SK-N-SH (cell line): ENCODE data around the gene ZFHX3. TPM values are rescaled to one million over a fixed set of nuclear protein-coding genes. Genes with fewer than 3 reads are reported as not detected.

Experiments used
- CTCF ChIA-PET: fragments of 300-600, 350-600 bp; formaldehyde crosslinking; extraction: SDS; loops from one replicate; lab custom pipeline; 2021; lab: Yijun Ruan, JAX
- POLR2A ChIA-PET: fragments of 350-600 bp; sonication (Branson Sonifier 250); formaldehyde crosslinking; extraction: SDS; loops from one replicate; lab custom pipeline; 2020; ENCODE audit warnings: antibody characterized with exemption, inconsistent platforms; lab: Yijun Ruan, JAX
- DNase-seq: peaks from one replicate; pipeline ENCODE4 v3.0.0; 2012
- H2AFZ ChIP-seq: fragments of 200-600 bp; sonication (generic); 2 replicates; pipeline ENCODE4 v1.8.1; 2016; ENCODE audit warnings: antibody characterized with exemption, mild to moderate bottlenecking, low read depth
- H3F3A ChIP-seq: fragments of 200-600 bp; sonication (generic); replicated peaks from 2 replicates; pipeline ENCODE3; 2016; ENCODE audit warnings: antibody characterized with exemption, mild to moderate bottlenecking; ENCODE audit not compliant: insufficient read depth
- H3K27ac ChIP-seq, 2 experiments: fragments of 200-500 bp in 1 of 2; fragments of 200-600 bp in 1 of 2; sonication (Bioruptor generic) in 1 of 2; sonication (generic), shearing (Covaris generic) in 1 of 2; 2 replicates each; pipeline versions ENCODE4 v1.5.1 to v1.6.1; 2014 to 2016; ENCODE audit warnings: low read depth in 2 of 2, inconsistent platforms in 1 of 2, low read length in 1 of 2, mild to moderate bottlenecking in 1 of 2, mixed read lengths in 1 of 2
- H3K27me3 ChIP-seq: fragments of 200-600 bp; sonication (generic), shearing (Covaris generic); 2 replicates; pipeline ENCODE4 v1.6.1; 2016; ENCODE audit warnings: mixed run types; ENCODE audit not compliant: insufficient read depth
- H3K36me3 ChIP-seq, 2 experiments: fragments of 200-500 bp in 1 of 2; fragments of 200-600 bp in 1 of 2; sonication (Bioruptor generic) in 1 of 2; sonication (generic) in 1 of 2; replicated peaks in 1 of 2; 2 replicates each; pipeline versions ENCODE3 to v1.5.1; 2014 to 2016; ENCODE audit warnings: low read length in 1 of 2, mild to moderate bottlenecking in 1 of 2; ENCODE audit not compliant: insufficient read depth in 2 of 2, control insufficient read depth in 1 of 2
- H3K4me1 ChIP-seq, 2 experiments: fragments of 200-500 bp in 1 of 2; fragments of 200-600 bp in 1 of 2; sonication (Bioruptor generic) in 1 of 2; sonication (generic), shearing (Covaris generic) in 1 of 2; 2 replicates each; pipeline versions ENCODE4 v1.5.1 to v1.6.1; 2014 to 2016; ENCODE audit warnings: low read depth in 1 of 2, low read length in 1 of 2, mixed run types in 1 of 2; ENCODE audit not compliant: insufficient read depth in 2 of 2, control insufficient read depth in 1 of 2
- H3K4me2 ChIP-seq: fragments of 200-600 bp; sonication (generic), shearing (Covaris generic); 2 replicates; pipeline ENCODE4 v1.6.1; 2017; ENCODE audit warnings: mixed run types
- H3K4me3 ChIP-seq, 2 experiments: fragments of 200-500 bp in 1 of 2; fragments of 200-600 bp in 1 of 2; sonication (Bioruptor generic) in 1 of 2; sonication (generic), shearing (Covaris generic) in 1 of 2; 2 replicates each; pipeline versions ENCODE4 v1.5.1 to v1.8.1; 2014 to 2016; ENCODE audit warnings: low read depth in 2 of 2, inconsistent platforms in 1 of 2, low read length in 1 of 2, mild to moderate bottlenecking in 1 of 2, mixed read lengths in 1 of 2, moderate library complexity in 1 of 2
- H3K79me2 ChIP-seq: fragments of 200-600 bp; sonication (generic); 2 replicates; pipeline ENCODE4 v1.8.1; 2017; ENCODE audit warnings: mild to moderate bottlenecking; ENCODE audit not compliant: insufficient read depth
- H3K9ac ChIP-seq: fragments of 200-600 bp; sonication (generic); 2 replicates; pipeline ENCODE4 v1.6.1; 2017; ENCODE audit warnings: mixed run types
- H3K9me2 ChIP-seq: fragments of 200-600 bp; sonication (generic); 2 replicates; pipeline ENCODE4 v1.6.1; 2017; ENCODE audit warnings: mixed run types
- H3K9me3 ChIP-seq: fragments of 200-600 bp; sonication (generic); 2 replicates; pipeline ENCODE4 v1.6.1; 2017; ENCODE audit warnings: mixed run types, mild to moderate bottlenecking, moderate library complexity
- H4K20me1 ChIP-seq: fragments of 200-600 bp; sonication (generic); 2 replicates; pipeline ENCODE4 v1.6.1; 2017; ENCODE audit warnings: mild to moderate bottlenecking, mixed run types; ENCODE audit not compliant: insufficient read depth
- ELF1 ChIP-seq: IDR thresholded peaks from 2 replicates; pipeline ENCODE4 v1.4.0; 2012
- EZH2phosphoT487 ChIP-seq: fragments of 200-600 bp; sonication (generic); IDR thresholded peaks from 2 replicates; pipeline ENCODE4 v1.6.1; 2017; ENCODE audit warnings: low read depth, mixed run types, mild to moderate bottlenecking, antibody characterized with exemption, moderate library complexity, borderline replicate concordance
- FOXM1 ChIP-seq: IDR thresholded peaks from 2 replicates; pipeline ENCODE4 v1.4.0; 2012; ENCODE audit warnings: low read depth, mild to moderate bottlenecking
- GATA2 ChIP-seq: sonication (generic); formaldehyde crosslinking; IDR thresholded peaks from 2 replicates; pipeline ENCODE4 v1.5.0; 2020; ENCODE audit warnings: mild to moderate bottlenecking, missing genetic modification reagents
- MEF2A ChIP-seq: IDR thresholded peaks from 2 replicates; pipeline ENCODE4 v1.4.0; 2012; ENCODE audit warnings: low read depth, borderline replicate concordance
- PBX3 ChIP-seq: IDR thresholded peaks from 2 replicates; pipeline ENCODE4; 2012
- POLR2AphosphoS5 ChIP-seq: IDR thresholded peaks from 2 replicates; pipeline ENCODE4 v1.6.1; 2012; ENCODE audit warnings: low read depth, low read length
- RAD21 ChIP-seq: IDR thresholded peaks from 2 replicates; pipeline ENCODE4 v1.6.1; 2012; ENCODE audit warnings: mild to moderate bottlenecking, low read length
- TAF1 ChIP-seq: IDR thresholded peaks from 2 replicates; pipeline ENCODE4 v1.6.1; 2012; ENCODE audit warnings: low read depth, mild to moderate bottlenecking, low read length, moderate library complexity, borderline replicate concordance
- ZBTB33 ChIP-seq: IDR thresholded peaks from 2 replicates; pipeline ENCODE4 v1.4.0; 2012; ENCODE audit warnings: low read depth, borderline replicate concordance
- WGBS: methylation state at CpG from one replicate; pipeline ENCODE4 v1.1.6; 2017; ENCODE audit warnings: low lambda C conversion rate; 5-methylcytosine and 5-hydroxymethylcytosine counted together
- polyA plus RNA-seq, 3 experiments: library from polyadenylated mRNA; depleted of rRNA; stranded (reverse); fragments of >200 nt; gene quantifications; 2 replicates each; pipeline ENCODE4 v1.2.3, GENCODE V29; 2012
- TF ChIP-seq, protein P1 (sequence below): fragments of 200-600 bp; sonication (generic); IDR thresholded peaks from 2 replicates; pipeline ENCODE4 v1.6.1; 2017; ENCODE audit warnings: antibody characterized with exemption, mild to moderate bottlenecking, moderate library complexity
- TF ChIP-seq, protein P2 (sequence below): fragments of 150-350 bp; IDR thresholded peaks from 2 replicates; pipeline ENCODE4 v1.6.1; 2016; ENCODE audit warnings: mild to moderate bottlenecking, low read depth, low read length

ZFHX3 gene
- polyA plus RNA-seq, 1 of the 3 experiments (the other 2 are of a cell fraction), result 2.0 TPM

DNA sequence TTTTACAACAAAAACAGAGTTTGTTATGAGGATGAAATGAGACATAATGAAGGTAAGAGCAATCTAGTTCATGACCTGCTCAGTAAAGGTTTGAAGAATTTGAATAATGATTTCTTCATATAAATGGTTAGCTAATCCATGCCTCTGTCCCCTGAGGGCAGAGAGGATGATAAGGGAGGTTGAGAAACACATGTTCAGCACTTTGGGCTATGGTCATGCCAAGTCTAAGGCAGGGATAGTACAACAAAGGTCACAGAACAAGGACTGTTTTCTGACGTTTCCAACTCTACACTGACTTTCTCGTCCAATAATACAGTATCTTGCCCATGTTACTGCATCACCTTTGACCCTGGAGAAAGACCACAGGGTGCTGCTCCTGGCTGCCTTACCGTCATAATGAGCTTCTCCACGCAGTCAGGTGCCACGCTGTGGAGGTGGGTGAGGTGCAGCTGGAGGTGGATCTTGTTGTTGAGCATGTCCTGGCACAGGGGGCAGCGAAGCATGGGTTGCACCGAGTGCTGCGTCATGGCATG is 236.7 kb downstream of the ZFHX3 start (continued):
- TF ChIP-seq, protein P1, sequence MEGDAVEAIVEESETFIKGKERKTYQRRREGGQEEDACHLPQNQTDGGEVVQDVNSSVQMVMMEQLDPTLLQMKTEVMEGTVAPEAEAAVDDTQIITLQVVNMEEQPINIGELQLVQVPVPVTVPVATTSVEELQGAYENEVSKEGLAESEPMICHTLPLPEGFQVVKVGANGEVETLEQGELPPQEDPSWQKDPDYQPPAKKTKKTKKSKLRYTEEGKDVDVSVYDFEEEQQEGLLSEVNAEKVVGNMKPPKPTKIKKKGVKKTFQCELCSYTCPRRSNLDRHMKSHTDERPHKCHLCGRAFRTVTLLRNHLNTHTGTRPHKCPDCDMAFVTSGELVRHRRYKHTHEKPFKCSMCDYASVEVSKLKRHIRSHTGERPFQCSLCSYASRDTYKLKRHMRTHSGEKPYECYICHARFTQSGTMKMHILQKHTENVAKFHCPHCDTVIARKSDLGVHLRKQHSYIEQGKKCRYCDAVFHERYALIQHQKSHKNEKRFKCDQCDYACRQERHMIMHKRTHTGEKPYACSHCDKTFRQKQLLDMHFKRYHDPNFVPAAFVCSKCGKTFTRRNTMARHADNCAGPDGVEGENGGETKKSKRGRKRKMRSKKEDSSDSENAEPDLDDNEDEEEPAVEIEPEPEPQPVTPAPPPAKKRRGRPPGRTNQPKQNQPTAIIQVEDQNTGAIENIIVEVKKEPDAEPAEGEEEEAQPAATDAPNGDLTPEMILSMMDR, result no peak
- TF ChIP-seq POLR2AphosphoS5, result no peak

DNA sequence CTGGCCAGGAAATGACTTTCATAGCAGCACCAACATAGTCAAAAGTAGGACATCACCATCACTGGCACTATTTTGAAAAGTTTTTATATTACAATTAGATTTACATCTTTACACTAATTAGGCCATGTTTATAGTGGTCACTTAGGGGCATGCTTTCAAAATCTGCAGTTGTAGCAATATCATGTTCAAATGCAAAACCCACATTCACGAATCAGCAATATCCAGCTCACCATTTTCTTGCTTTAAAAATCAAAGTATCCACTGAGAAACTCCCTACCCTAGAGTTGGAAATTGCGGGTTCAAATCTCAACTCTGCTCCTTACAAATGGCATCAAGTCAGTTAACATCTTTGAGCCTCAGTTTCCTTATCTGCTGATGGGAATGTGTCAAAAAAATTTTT is 237.4 kb downstream of the ZFHX3 start:
- H3F3A ChIP-seq, result no peaks in the 10 kb centered on the region
- H3K4me1 ChIP-seq, result peaks cover 0 to 28% of the 10 kb centered on the region in 2 experiments; a peak in 2 of 4 replicates
- no peak for DNase-seq
- no peak overlapping the region for H3K9ac ChIP-seq
- H3K4me2 ChIP-seq, result no peak overlapping the region
- POLR2A ChIA-PET, result no interaction called here
- peaks cover 28 to 32% of the 10 kb centered on the region in 2 experiments for H3K36me3 ChIP-seq
- no peak overlapping the region for H2AFZ ChIP-seq
- no peaks in the 10 kb centered on the region for H3K79me2 ChIP-seq
- no peaks in the 10 kb centered on the region for H4K20me1 ChIP-seq
- H3K27ac ChIP-seq, result no peak overlapping the region
- H3K27me3 ChIP-seq, result no peaks in the 10 kb centered on the region
- CTCF ChIA-PET, result interaction anchor here (1.0 to 1.3 kb wide), 2 partner anchors 22 kb away, joined by 4 read pairs; no protein-coding TSS in a partner anchor
- no peaks in the 10 kb centered on the region for H3K9me3 ChIP-seq
- WGBS, result 93% methylated on average over 2 of the region's 2 CpGs
- no peak for TF ChIP-seq FOXM1
- no peak for TF ChIP-seq TAF1
- TF ChIP-seq MEF2A, result no peak
- no peak for TF ChIP-seq EZH2phosphoT487
- no peak for TF ChIP-seq ZBTB33
- TF ChIP-seq, protein P2, sequence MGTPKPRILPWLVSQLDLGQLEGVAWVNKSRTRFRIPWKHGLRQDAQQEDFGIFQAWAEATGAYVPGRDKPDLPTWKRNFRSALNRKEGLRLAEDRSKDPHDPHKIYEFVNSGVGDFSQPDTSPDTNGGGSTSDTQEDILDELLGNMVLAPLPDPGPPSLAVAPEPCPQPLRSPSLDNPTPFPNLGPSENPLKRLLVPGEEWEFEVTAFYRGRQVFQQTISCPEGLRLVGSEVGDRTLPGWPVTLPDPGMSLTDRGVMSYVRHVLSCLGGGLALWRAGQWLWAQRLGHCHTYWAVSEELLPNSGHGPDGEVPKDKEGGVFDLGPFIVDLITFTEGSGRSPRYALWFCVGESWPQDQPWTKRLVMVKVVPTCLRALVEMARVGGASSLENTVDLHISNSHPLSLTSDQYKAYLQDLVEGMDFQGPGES, result no peak
- no peak for TF ChIP-seq ELF1
- TF ChIP-seq RAD21, result no peak
- no peak for TF ChIP-seq PBX3
- no peak for TF ChIP-seq GATA2
- H3K4me3 ChIP-seq, result no peak overlapping the region
- H3K9me2 ChIP-seq, result no peaks in the 10 kb centered on the region
